ENCODE results near the gene LRPAP1.
A peak's percentile ranks its signal among the peaks of the same experiment; 100 is the strongest.

The LRPAP1 gene

DNA sequence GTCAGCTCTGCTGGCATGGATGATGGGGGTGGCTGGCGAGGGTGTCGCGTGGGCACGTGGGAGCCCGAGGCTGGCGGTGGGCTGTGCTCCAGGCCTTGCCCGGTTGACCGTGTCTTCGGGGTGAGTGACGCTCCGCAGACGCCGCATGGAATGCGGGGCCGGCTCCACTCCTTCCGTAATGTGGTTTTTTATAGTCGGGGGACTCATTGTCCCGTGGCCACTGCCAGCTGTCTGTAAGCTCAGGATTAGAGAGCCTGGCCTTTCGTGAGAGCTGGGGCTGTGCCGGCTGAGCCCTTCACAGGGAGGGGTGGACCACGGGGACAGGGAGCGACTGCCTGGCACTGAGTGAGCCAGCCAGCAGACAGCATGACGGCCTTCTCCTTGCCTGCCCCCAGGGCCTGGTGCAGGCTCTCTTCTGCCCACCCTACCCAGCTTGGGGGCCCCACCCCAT lies 48.7 kb downstream of the LRPAP1 start:
- no peak for DNase-seq

DNA sequence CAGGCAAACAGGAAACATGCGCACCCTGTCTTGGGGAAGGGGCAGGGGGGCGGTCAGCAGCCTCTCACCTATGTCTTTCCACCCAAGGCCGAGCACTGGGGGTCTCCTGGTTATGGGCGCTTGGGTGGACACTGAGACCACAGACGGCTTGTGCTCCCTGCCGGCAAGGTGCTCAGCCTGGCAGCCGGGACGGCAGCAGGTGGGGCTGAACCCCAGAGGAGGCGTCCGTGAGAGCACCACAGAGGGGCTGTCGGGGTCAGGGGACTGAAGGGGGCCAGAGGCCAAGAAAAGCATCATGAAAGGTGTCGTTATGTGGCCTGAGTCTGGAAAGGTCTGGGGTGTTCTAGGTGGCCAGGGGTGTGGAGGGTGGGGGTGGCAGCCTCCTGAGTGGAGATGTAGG lies 49.5 kb downstream of the LRPAP1 start:
- DNase-seq: no peak

DNA sequence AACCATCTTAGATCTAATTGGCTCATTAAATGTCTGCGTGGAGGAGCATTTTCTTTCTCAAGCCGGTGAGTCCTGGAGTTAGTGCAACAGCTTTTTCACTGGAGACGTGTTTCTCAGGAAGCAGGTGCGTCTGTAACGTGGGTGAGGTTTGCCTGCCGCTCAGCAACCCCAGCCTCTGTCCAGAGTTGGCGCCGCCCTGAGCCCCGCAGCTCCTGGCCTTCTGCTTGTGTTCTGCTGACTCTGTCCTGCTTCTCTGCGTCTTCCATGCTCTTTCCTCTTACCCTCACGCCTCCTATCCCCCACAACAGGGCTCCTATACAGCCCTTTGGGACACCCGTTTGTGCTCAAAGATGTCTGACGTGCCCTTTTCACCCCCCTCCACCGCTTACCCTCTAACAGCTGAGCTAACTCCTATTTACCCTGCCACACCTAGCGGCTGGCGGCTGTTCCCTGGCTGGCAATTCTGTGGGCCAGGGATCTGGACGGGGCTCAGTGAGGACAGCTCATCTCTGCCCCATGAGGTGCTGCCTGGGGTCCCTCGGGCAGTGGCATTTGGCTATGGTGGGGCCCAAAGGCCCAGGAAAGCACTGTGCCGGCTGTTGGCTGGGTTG lies 50.3 kb downstream of the LRPAP1 start:
- DNase-seq: no peak

DNA sequence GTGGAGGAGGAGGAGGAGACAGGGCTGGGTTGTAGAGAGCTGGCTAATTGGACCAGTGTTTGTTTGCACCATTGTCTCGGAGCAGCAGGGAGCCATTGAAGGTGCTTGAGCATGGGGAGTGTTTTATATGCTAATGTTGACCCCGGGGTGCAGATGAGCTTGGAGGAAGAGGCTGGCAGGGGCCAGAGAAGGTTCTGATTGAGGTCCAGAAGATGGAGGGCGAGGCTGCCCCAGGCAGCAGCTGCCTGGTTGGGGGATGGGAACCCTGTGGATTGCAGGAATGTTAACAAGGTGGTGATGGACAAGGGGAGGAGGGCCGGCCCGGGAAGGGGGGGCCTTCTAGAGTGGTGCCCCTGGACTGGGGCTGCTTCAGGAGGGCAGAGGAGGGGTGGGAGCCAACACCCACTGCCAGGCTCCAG lies 51.1 kb downstream of the LRPAP1 start:
- DNase-seq: no peak

DNA sequence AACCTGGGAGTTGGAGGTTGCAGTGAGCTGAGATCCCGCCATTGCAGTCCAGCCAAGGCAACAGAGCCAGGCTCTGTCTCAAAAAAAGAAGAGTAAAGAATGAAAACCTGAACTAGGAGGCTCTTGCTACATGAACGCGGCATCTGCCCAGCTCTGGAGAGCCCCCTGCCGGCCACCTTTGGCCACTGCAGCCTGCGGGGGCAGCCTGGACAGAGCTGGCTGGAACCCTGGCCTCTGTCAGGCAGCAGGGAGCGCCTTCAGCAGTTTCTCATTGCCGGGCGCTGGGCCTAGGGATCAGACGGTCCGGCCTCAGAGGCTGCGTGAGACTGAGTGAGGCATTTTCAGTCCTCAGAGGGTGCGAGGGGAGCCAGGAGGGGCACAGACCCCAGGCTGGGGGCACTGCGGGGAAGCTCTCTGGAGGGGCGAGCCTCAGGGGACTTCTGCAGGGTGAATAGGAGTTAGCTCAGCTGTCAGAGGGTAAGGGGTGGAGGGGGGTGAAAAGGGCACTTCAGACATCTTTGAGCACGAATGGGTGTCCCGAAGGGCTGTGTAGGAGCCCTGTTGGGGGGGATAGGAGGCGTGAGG lies 51.6 kb downstream of the LRPAP1 start:
- peak; percentile 82 to 87 for DNase-seq

DNA sequence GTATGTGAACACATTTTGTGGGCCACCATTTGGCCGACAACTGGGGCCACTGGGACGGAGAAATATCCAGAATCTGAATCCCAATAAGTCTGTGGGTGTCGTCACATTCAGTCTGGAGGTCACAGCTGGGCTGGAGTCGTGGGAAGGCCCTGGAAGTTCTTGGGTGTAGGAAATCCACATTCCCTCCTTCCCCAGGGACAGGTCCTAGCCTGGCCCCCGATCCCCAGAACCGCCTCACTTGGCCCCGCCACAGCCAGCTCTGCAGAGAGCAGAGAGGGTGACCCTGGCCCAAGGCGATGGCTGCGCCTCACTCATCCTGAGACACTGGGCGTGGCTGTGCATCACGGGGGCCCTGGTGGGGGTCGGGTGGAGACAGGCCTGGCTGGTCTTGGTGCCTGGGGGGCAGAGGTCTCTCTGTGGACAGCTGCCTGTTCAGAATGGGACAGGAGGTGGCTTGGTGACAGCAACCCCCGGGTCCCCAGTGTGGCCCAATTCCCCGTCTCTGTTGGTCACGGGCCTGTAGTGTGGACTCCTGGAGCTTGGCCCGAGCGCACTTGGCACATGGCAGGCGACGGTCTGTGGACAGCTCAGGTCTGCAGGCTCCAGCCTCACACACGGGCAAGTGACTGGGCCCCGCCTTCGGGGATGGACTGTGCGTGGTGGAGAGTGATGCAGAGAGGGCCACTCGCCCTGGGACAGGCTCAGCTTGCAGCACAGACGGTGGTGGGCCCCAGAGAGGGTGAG lies 52.7 kb downstream of the LRPAP1 start:
- DNase-seq: no peak

DNA sequence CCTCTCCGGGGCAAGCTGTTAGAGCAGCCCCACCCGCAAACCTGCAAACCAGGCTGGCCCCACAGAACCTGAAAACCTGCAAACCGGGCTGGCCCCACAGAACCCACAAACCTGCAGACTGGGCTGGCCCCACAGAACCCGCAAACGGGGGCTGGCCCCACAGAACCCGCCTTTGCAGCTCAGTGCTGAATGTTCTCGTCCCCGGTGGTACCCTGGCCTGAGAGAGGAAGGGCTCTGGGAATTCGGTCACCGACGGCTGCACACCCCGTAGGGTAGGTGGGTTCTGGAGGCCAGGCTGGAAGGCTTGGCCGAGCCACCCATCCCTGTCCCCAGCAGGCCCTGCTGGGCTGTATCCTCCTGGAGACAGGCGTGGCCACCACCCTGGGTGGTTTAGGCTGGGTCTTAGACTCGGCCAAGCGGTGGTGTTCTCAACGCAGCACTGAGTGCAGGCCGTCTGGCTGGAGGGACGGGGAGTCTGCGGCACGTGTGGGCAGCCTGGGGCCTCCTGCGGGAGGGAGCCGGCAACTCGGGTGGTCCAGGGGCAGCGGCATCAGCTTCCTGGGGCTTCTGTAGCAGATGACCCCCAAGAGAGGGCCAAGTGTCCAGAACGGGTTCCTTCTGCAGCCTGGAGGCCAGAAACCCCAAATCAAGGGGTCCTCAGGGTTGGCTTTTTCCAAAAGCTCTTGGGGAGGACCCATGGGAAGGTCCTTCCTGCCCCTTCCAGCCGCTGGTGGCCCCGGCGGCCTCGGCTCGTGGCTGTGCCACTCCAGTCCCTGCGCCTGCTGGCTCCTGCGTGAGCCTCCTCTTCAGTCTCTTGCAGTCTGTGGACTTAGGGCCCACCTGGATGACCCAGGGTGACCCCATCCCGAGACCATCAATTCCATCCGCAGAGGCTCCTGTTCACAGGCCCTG lies 53.5 kb downstream of the LRPAP1 start:
- DNase-seq: no peak

DNA sequence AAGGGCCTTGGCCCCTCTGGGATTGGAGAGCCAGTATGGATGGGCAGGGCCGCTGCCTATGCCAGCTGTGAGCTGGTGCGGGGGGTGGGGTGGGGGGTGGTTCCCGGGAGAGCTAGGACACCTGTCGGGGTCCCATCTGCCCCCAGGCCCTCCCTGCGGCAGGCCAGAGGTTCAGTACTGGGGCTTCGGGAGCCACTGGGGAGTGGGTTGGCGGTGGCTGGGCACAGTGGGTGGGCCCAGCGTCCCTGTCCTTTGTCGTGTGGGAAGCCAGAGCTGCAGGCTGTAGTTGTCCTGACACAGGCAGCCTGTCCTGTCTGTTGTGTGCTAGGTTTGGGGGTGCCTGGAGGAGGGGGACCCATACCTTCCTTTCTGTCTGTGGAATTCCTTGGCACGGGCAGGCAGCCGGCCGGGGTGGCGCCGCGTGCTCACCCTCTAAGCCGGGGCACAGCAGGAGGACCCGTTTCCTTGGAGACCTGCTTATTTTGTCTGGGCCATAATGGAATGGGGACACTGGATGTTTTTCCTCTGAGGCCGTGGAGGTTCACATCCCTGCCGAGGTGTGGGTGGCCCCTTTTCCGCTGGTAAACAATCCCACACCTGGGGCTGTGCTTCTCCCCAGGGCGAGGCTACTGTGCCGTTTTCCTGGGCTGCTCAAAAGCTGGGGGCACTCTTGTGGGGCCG lies 54.3 kb downstream of the LRPAP1 start:
- DNase-seq: no peak

DNA sequence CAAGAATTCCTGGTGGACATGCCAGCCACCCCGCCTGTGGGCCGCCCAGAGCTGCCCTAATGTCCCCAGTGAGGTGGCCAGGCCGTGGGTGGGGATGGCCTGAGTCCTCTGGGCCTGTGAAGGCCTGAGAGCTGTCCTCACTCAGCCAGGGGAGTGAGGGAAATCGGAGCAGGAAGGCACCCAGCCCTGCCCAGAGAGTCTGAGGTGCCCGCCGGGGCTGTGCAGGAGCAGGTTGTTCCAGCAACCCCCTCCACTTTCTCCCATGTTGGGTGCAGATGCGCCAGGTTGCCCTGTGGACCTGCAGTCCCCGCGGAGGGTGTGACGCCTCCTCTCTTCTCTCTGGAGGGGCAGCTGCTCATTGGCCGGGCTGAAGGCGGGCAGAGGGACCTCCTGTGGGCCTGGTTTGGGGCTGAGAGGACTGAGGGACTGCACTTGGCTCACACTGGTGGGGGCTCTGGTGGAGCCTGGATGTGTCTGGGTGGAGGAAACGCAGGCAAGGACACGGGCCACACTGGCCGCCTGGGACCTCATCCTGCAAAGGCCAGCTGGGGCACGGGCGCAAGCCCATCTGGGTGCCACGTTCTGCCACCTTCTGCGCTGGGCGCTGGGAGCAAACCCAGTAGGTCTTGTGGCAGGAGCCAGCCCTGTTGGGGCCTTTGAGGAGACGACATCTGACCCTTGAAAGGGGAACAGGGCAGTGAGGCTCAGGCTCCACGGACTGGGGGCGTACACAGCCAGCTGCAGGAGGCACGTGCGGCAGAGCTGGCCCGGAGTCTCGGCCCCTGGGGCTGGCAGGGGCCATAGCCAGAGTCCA lies 55.1 kb downstream of the LRPAP1 start:
- no peak for DNase-seq

DNA sequence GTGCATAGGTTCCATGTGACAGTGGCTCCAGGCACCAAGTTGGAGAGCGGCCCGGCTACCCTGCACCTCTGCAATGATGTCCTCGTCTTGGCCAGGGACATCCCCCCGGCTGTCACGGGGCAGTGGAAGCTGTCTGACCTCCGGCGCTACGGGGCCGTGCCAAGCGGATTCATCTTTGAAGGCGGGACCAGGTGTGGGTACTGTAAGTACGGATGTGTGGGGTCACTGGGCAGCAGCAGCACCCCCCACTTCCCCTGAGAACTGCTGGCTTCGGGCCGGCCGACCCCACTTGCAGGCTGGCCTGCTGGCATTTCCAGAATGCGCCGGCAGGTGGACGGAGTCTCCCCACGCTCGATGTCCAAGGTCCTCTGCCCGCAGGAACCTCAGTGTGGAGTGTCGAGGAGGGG lies 55.9 kb downstream of the LRPAP1 start:
- DNase-seq: no peak

DNA sequence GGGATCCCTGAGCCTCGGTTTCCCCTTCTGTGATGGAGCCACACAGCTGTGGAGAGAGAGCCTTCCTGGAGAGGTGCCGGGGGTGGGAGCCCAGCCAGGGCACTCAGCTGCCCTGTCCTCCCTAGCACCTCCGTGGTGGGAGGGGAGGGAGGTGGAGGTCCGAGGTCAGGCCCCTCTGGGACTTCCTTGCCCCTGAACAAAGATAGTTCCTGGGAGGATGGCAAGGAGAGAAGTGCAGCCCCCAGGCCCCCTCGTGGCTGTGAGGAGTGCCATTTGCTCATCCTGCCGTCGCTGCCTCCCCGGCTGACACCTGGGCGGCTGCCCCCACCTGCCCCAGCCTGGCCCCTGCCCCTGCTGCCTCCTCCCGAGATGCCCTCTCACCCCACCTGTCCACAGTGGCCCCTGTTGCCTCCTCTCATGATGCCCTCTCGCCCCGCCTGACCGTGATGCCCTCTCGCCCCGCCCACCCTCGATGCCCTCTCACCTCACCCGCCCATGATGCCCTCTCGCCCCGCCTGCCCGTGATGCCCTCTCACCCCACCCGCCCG lies 56.4 kb downstream of the LRPAP1 start:
- no peak for DNase-seq

DNA sequence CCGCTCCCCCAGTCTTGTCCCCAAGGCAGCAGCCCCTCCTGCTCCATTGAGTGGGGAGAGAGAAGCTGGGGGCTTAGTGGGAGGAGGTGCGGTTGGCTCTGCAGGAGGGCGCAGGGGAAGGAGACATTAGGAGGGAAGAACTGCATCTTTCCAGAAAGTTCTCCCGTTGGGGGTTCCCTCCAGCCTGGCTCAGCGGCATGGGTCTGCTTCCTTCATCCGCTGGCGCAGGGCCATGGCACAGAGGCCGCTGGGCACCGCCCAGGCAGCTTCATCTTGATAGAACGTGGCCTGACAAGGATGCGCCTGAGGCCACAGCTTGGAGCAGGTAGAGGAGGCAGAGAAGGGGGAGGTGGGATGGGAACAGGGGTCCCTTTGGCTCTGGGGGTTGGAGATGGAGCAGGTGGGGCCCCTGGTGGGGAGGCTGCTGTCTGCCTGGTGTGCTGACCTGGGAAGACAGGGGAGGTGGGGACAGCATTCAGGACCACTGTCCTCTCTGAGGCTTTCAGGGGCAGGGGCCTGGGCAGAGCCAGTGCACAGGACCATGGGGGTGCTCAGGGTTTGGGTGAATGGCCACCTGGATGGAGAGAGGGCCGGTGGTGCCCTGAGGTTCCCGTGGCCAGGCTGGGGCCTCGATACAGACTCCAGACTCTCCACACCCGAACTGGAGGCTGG lies 57.0 kb downstream of the LRPAP1 start:
- no peak for DNase-seq

DNA sequence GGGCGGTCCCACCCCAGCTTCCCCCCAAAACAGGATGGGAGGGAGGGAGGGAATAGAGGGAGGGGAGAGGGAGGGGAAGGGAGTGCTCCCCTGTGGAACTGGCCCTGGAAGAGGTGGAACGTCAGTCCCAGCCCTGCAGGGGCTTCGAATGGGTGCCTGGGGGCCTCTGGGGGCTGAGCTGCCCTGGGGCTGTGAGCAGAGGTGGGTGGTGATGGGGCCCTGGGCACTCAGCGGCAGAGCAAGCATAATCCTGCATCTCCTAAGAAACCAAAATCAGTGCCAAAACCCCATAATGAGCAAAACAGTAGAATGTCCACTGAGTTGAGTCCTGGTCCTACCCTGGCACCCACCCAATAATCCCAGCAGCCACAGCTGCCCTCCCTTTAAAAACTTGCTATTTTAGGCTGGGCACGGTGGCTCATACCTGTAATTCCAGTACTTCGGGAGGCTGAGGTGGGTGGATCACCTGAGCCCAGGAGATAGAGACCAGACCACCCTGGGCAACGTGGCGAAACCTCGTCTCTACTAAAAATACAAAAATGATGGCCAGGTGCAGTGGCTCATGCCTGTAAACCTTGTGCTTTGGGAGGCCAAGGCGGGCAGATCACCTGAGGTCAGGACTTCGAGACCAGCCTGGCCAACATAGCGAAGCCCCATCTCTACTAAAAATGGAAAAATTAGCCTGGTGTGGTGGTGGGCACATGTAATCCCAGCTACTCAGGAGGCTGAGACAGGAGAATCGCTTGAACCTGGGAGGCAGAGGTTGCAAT lies 58.0 kb downstream of the LRPAP1 start:
- DNase-seq: no peak

DNA sequence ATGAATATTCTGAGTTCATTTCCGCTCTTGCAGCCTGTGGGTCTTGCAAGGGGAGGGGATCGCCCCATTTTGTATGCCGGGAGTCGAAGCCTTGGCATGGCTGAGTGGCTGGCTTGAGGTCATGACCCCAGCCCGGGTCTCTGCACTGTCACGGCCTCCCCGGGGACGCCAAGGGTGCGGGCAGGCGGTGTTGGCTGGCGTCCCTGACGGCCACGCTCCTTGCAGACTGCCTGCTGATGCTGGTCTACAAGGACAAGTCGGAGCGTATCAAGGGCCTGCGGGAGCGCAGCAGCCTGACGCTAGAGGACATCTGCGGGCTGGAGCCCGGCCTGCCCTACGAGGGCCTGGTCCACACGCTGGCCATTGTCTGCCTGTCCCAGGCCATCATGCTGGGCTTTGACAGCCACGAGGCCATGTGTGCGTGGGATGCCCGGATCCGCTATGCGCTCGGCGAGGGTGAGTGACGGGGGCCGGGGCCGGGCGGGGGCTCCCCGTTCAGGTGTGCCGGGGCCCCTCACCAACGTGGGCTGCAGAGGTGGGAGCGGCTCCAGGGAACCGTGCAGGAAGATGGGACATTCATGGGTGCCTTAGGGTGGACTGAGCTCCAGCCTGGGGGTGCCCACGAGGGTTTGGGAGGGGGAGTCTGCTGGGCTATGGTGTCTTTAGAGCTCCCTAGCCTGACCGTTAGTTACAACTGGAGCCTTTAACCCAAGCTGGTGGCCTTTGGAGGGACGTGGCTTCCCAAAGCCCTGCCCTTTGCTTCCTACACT lies 58.9 kb downstream of the LRPAP1 start:
- DNase-seq: no peak

DNA sequence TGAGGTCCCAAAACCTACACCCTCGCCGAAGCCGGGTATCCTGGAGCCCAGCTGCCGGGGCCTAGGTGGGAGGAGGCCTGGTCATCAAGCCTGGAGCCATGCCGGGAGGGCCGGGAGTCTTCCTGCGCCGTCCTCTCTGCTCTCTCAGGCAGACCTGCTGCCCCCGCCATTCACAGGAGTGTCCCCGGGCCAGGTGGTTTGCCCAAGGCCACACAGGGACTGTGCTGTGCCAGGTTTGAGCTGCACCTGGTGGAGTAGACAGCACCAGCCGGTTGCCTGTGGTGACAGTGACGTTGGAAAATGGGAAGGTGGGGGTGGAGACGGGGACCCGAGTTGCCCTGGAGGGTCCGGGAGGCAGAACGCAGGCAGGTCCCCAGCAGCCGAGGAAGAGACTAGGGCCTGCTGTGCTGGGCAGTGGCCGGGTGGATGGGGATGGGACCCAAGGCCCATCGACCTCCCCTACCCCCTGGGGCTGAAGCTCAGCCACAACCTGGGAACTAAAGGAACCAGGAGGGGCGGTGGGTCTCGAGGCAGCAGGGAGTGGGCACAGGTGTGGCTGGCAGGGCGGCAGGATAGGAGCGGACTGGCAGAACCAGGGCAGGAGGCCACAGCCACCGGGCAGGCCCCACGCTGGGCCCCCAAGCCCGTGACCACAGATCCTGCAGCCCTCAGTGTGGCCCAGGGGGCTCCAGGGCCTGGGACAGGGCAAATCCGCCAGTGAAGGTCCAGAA lies 59.6 kb downstream of the LRPAP1 start:
- no peak for DNase-seq

DNA sequence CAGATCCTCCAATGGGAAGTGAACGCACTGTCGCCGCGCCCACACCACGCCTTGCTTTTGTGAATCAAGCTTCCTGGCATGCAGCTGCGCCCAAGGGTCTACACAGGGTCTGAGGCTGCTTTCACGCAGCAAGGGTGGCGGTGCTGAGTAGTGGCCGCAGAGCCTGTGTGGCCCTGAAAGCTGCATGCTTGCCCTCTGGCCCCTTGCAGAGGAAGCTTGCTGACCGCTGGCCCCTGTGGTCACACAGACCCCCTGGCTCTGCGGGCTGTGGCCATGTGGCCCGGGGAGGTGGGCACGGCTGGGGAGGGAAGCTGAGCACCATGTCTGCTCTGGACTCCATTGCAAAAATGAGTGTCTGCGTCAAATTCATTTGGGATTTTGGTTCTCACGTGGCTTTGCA lies 60.3 kb downstream of the LRPAP1 start:
- DNase-seq: no peak

DNA sequence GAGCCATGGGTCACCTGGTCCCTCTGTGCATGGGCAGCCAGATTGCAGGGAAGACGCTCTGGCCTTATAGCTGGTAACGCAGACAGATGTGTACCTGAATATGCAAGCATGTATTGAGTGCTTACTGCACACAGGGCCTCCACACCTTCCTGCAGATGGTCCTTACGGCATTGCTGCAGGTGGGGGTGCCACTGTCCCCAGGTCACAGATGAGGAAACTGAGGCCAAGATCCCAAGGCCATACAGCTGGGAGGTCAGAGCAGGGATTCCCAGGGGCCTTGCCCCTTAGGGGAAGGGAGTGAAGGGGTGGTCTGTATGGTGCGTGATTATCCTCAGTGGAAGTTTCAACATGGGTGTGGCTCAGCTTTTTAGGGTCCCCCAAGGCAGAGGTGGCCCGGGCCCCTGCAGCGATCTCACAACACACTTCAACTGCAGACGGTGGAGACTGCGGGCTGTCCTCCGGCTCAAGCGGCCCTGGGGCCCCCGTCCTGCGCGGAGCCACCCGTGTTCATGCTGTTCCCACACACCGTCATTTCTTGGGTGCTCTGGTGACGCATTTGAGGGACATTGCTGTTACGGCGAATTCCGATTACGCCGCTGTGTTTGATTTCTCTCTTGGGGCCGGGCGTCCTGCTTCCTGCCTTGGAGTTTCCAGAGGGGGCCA lies 61.0 kb downstream of the LRPAP1 start:
- no peak for DNase-seq
